Hepatocyte (in vitro differentiated cells): Measurements from ENCODE around the gene KRTAP19-8. TPM values are rescaled to one million over a fixed set of nuclear protein-coding genes. Genes with fewer than 3 reads are reported as not detected.

Source experiments
- DNase-seq: peaks from one replicate; pipeline ENCODE4 v3.0.0-alpha.2; 2016; ENCODE audit warnings: low spot score
- H2AFZ ChIP-seq: fragments of 200-600 bp; sonication (generic); 2 replicates; pipeline ENCODE4 v1.6.0; 2016; ENCODE audit warnings: antibody characterized with exemption, mild to moderate bottlenecking
- H3K27ac ChIP-seq: fragments of 200-600 bp; sonication (generic); 2 replicates; pipeline ENCODE4 v1.5.1; 2016; ENCODE audit warnings: mild to moderate bottlenecking
- H3K27me3 ChIP-seq: fragments of 200-600 bp; sonication (generic); 2 replicates; pipeline ENCODE4 v1.6.1; 2016
- H3K36me3 ChIP-seq: fragments of 200-600 bp; sonication (generic); replicated peaks from 2 replicates; pipeline ENCODE4 v1.5.1; 2016; ENCODE audit warnings: low read depth; ENCODE audit not compliant: insufficient read depth
- H3K4me1 ChIP-seq: fragments of 200-600 bp; sonication (generic); 2 replicates; pipeline ENCODE4 v1.5.1; 2016; ENCODE audit warnings: mild to moderate bottlenecking, moderate library complexity; ENCODE audit not compliant: insufficient read depth
- H3K4me2 ChIP-seq: fragments of 200-600 bp; sonication (generic); 2 replicates; pipeline ENCODE4 v1.6.0; 2016
- H3K4me3 ChIP-seq: fragments of 200-600 bp; sonication (generic); 2 replicates; pipeline ENCODE4 v1.5.1; 2016; ENCODE audit warnings: mild to moderate bottlenecking
- H3K79me2 ChIP-seq: fragments of 200-600 bp; sonication (generic); 2 replicates; pipeline ENCODE4 v1.6.0; 2017; ENCODE audit warnings: mild to moderate bottlenecking
- H3K9me2 ChIP-seq: fragments of 200-600 bp; sonication (generic); replicated peaks from 2 replicates; pipeline ENCODE4 v1.6.0; 2017; ENCODE audit warnings: mild to moderate bottlenecking; ENCODE audit not compliant: insufficient read depth
- H3K9me3 ChIP-seq: fragments of 200-600 bp; sonication (generic); 2 replicates; pipeline ENCODE4 v1.5.1; 2016; ENCODE audit warnings: low read depth, mild to moderate bottlenecking
- H4K20me1 ChIP-seq: fragments of 200-600 bp; sonication (generic); 2 replicates; pipeline ENCODE4 v1.6.0; 2016; ENCODE audit warnings: mild to moderate bottlenecking; ENCODE audit not compliant: insufficient read depth, poor library complexity, severe bottlenecking
- EZH2 ChIP-seq: fragments of 200-600 bp; sonication (generic); IDR thresholded peaks from 2 replicates; pipeline ENCODE4 v1.6.1; 2016; ENCODE audit warnings: antibody characterized with exemption, mild to moderate bottlenecking, borderline replicate concordance
- EZH2phosphoT487 ChIP-seq: fragments of 200-600 bp; sonication (generic); IDR thresholded peaks from one replicate; pipeline ENCODE4 v1.6.1; 2018; ENCODE audit warnings: antibody characterized with exemption, mild to moderate bottlenecking, low read depth, moderate library complexity; ENCODE audit not compliant: unreplicated experiment, severe bottlenecking
- WGBS: methylation state at CpG from one replicate; pipeline ENCODE4 v1.1.6; 2016; ENCODE audit warnings: low lambda C conversion rate; ENCODE audit errors: missing lambda C conversion rate; 5-methylcytosine and 5-hydroxymethylcytosine counted together
- polyA plus RNA-seq: library from polyadenylated mRNA; unstranded; fragments of >200 nt; fragmentation: Nextera tagmentation; extraction: Ambion mirVana; gene quantifications from 2 replicates; pipeline ENCODE4 v1.2.1, GENCODE V29; 2016
- total RNA-seq: library from RNA; depleted of rRNA; stranded (reverse); fragments of >200 nt; gene quantifications from 2 replicates; pipeline ENCODE4 v1.2.3, GENCODE V29; 2014
- TF ChIP-seq, protein P1 (sequence below): fragments of 200-600 bp; sonication (generic); IDR thresholded peaks from 2 replicates; pipeline ENCODE4 v1.5.1; 2016; ENCODE audit warnings: antibody characterized with exemption, mild to moderate bottlenecking; ENCODE audit not compliant: poor library complexity

Gene KRTAP19-8, protein sequence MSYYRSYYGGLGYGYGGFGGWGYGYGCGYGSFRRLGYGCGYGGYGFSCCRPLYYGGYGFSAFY
- total RNA-seq (not detected in 2 replicates), polyA plus RNA-seq (not detected in 2 replicates)

DNA sequence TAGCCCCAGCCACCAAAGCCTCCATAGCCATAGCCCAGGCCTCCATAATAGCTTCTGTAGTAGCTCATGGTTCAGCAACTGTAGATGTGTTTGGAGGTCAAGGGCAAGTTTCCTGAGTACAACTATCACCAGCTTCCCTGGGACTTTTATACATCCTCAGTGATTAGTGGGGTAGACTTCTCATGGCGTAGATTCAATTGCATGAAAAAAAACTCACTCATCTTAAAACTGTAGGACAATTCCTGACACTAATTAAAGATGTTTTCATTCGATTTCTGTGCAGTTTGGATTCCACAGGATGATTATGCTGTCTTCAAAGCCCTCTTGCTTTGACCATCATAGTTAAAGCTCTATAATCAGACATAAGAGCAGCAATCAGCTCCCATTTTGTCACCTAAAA is at the start of gene KRTAP19-8:
TSS of gene KRTAP19-8 (minus strand) at position 101 of the 400 bp plus-strand sequence. CDS start at position 68, 33 bp downstream.
- Histone ChIP-seq H3K4me1 (no peaks in the 10 kb centered on the region), H3K27ac (no peak within 1 kb of the TSS), H3K27me3 (no peaks in the 10 kb centered on the region), H3K9me3 (no peaks in the 10 kb centered on the region), H3K79me2 (no peaks in the 10 kb centered on the region), H3K4me2 (no peak within 1 kb of the TSS), H3K4me3 (no peak within 1 kb of the TSS), H3K9me2 (no peaks in the 10 kb centered on the region), H3K36me3 (no peaks in the 10 kb centered on the region), H2AFZ (no peak within 1 kb of the TSS), H4K20me1 (no peaks in the 10 kb centered on the region)
- WGBS = 51% methylated on average over 2 of the region's 2 CpGs
- no peak for DNase-seq
- TF ChIP-seq, protein P1, sequence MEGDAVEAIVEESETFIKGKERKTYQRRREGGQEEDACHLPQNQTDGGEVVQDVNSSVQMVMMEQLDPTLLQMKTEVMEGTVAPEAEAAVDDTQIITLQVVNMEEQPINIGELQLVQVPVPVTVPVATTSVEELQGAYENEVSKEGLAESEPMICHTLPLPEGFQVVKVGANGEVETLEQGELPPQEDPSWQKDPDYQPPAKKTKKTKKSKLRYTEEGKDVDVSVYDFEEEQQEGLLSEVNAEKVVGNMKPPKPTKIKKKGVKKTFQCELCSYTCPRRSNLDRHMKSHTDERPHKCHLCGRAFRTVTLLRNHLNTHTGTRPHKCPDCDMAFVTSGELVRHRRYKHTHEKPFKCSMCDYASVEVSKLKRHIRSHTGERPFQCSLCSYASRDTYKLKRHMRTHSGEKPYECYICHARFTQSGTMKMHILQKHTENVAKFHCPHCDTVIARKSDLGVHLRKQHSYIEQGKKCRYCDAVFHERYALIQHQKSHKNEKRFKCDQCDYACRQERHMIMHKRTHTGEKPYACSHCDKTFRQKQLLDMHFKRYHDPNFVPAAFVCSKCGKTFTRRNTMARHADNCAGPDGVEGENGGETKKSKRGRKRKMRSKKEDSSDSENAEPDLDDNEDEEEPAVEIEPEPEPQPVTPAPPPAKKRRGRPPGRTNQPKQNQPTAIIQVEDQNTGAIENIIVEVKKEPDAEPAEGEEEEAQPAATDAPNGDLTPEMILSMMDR = no peak
- no peak for TF ChIP-seq EZH2
- no peak for TF ChIP-seq EZH2phosphoT487

DNA sequence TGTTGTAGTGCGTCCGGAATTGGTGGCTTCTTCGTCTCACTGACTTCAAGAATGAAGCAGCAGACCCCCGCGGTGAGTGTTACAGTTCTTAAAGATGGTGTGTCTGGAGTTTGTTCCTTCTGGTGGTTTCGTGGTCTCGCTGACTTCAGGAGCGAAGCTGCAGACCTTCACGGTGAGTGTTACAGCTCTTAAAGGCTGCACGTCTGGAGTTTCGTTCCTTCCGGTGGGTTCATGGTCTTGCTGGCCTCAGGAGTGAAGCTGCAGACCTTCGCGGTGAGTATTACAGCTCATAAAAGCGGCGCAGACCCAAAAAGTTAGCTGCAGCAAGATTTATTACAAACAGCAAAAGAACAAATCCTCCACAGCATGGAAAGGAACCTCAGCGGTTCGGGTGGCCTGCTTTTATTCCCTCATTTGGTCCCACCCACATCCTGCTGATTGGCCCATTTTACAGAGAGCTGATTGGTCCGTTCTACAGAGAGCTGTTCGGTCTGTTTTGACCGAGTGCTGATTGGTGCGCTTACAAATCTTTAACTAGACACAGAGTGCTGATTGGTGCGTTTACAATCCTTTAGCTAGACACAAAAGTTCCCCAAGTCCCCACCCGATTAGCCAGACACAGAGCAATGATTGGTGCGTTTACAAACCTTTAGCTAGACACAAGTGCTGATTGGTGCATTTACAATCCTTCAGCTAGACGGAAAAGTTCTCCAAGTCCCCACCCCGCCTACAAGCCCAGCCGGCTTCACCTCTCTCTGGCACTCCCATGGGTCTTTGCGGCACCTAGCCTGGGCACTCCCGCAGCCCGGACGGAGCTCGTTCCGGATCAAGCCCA is 49.6 kb upstream of the KRTAP19-8 start:
- Histone ChIP-seq H3K9me2 (no peaks in the 10 kb centered on the region), H4K20me1 (no peaks in the 10 kb centered on the region), H3K4me1 (no peaks in the 10 kb centered on the region), H3K27ac (no peak overlapping the region), H3K36me3 (no peaks in the 10 kb centered on the region), H3K27me3 (no peaks in the 10 kb centered on the region), H3K4me2 (no peak overlapping the region), H3K9me3 (no peaks in the 10 kb centered on the region), H2AFZ (no peak overlapping the region), H3K4me3 (no peak overlapping the region), H3K79me2 (no peaks in the 10 kb centered on the region)
- DNase-seq = no peak
- 82% methylated on average over 34 of the region's 34 CpGs for WGBS
- TF ChIP-seq, protein P1 = no peak
- TF ChIP-seq EZH2 = no peak
- TF ChIP-seq EZH2phosphoT487 = no peak

DNA sequence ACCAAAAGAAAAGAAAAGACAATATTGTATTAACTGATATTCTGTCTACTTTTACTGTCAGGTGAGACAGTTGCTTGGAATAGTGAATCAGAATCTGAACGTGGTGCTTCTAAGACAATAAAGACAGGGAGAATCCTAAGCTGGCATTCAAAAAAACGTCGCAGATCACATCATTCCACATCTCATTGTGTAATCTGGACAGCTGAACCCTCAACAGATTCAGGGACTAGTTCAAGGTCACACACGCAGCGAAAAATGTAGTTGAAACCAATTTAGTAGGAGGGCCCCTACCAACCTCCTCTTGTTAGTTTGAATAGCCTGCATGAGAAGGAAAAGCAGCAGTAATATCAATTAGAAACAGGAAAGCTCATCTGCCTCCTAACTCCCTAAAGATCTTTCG is 46.4 kb upstream of the KRTAP19-8 start:
- DNase-seq = no peak

More for the DNA sequence above, 46.4 kb upstream of the KRTAP19-8 start:
- no peak overlapping the region for H3K4me2 ChIP-seq
- no peaks in the 10 kb centered on the region for H3K79me2 ChIP-seq
- H3K27me3 ChIP-seq = no peaks in the 10 kb centered on the region
- H3K4me1 ChIP-seq = no peaks in the 10 kb centered on the region
- H3K4me3 ChIP-seq = no peak overlapping the region
- H3K36me3 ChIP-seq = no peaks in the 10 kb centered on the region
- WGBS = 72% methylated on average over 6 of the region's 6 CpGs
- H3K9me3 ChIP-seq = no peaks in the 10 kb centered on the region
- H3K9me2 ChIP-seq = no peaks in the 10 kb centered on the region
- TF ChIP-seq EZH2 (no peak), EZH2phosphoT487 (no peak)
- TF ChIP-seq, protein P1 = no peak
- no peak overlapping the region for H2AFZ ChIP-seq
- no peaks in the 10 kb centered on the region for H4K20me1 ChIP-seq
- no peak overlapping the region for H3K27ac ChIP-seq
